GM19438 (cell line): ENCODE results near the gene NUDT14.

ENCODE experiments used
- ATAC-seq: cut with Tn5 transposase; IDR thresholded peaks from one replicate; pipeline ENCODE4 v1.9.1; 2021; ENCODE audit warnings: low read depth; ENCODE audit not compliant: unreplicated experiment

The NUDT14 gene

GRCh38 chr14:105178069-105178867, 2.8 kb downstream of the NUDT14 start:
- ATAC-seq = no peak

DNA sequence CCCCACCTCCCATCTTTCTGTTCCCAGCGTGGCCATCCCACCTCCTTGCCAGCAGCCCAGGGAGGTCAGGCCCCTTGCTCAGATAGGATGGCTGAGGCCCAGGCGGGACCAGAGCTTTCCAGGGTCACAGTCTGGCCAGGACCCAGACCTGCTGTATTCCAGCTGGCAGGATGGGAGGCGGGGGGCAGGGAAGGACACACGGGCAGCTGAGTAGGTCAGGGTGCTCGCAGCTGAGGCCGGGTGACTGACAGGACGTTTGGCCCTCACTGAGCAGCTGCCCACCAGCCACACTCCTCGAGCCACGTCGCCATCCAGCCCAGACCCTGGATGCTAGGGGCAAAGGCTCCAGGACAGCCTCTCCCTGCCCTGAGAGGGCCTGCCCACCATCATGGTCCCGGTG, 4.0 kb downstream of the NUDT14 start:
- ATAC-seq = no peak

- no peak for ATAC-seq
Observed at GRCh38 chr14:105176513-105176912, 4.6 kb downstream of the NUDT14 start.

DNA sequence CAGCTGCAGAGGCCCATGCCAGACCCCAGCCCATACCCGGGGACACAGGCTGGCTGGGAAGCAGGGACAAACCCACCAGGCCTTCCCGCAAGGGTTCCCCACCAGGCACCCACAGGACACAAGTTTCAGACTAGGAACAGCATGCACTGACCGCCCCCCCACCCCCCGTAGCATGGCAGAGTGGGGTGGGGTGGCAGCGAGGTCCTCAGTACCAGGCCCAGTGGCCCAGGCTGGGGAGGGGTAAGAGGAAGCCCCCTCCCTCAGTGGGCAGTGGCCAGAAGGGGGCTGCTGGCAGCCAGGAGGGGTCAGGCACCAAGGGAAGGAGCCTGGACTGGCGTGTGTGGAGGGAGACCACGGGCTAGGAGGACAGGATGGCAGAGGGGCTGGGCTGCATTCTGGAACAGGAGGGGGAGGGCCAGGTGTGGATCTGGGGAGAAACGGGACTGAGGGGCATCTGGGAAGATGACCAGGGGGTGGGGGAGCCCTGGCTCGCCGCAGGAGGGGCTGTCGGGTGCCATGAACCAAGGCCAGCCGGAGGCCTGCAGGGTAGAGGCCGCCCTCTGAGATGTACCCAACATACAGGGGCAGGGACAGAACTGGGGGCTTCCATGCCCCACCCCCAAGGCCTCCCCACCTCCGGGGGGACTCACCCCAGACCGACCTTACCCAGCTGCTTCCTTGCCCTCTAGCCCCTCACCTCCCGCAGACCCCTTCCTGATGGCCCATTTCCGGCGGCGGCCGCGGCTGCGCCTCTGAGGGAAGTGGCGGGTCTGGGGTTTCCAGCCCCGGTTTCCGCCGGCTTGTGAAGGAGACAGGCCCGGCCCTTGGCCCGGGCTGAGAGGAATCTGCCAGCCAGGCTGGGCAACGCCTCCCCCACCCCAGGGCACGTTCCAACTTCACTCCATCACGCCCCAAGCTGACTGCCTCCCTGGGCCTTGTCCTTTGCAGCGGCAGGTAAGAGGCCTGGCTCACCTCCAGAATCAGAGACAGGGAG, 6.9 kb downstream of the NUDT14 start:
- no peak for ATAC-seq

DNA sequence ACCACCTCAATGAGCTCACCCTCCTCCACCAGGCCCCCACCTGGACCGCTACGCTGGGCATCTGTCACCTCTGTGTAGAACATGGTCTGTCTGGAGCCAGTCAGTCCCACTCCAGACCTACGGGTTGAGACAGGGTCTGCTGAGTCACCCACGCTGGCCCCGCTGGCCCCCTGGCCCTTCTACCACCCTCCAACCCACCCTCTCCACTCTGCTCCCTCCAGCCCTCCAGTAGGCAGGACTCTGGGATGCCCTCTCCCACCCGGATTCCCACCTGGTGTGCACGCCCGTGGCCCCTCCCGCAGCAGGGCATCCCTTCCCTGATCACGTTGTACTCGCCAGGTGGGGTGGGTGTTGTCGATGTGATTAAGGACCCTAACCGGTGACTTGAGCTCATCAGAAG, 8.0 kb downstream of the NUDT14 start:
- ATAC-seq = no peak

DNA sequence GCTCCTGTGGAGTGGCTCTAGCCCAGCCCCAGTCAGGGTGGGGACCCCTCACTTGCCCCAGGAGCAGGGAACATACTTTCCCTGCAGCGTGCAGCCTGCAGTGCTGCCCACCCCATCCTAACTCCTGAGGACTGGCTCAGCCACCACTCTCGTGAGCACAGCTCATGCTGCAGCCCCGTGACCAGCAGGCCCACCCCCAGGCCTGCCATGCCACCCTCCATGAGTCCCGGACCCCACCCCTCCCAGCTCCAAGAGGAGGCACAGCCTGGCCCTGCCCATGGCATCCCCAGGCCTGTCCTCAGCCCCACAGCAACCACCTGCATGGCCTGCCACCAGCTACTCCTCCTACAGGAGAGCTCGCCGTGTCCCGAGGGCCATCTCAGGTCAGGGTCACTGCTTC, 8.6 kb downstream of the NUDT14 start:
- ATAC-seq = no peak

- no peak for ATAC-seq
Observed at GRCh38 chr14:105171004-105171673, 10.0 kb downstream of the NUDT14 start.

DNA sequence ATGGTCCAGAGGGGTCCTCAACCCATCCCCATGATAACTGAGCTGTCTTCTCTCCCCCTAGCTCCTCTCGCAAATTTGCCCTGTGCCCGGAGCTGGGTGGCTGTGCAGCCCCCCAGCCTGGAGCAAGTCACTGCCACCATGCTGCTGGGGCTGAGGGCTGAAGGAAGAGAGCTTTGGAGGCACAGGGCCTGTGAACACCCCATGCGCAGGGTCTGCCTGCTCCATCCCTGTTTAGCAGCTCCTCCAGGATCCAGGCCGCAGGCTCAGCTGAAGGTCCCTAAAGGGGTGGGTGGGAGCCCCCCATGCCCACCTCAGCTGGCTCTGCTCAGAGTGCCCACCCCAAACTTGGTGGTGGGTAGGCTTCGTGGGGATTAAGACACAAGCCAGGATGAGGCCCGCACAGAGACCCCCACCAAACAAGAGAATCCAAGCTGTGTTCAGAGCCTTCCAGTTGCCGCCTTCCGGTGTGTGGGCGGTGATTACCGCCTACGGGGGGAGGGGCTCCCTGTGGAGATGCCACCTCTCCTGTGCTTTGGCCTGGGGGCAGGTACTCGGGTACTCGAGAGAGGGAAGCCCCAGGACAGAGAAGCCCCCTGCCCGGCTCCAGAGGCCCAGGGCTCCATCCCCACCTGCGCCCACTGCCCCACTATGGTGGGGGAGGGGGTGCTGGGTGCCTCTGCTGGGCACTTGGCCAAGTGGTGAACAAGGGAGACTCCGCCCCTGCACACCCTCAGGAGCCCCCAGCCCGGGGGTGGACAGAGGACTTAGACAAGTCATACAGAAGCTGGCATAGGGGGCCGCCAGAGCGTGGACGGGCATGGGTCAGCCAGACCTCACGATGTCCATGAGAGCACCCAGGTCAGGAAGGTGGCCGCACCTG, 11.1 kb downstream of the NUDT14 start:
- ATAC-seq = no peak

GRCh38 chr14:105168979-105169507, 12.1 kb downstream of the NUDT14 start:
- no peak for ATAC-seq

DNA sequence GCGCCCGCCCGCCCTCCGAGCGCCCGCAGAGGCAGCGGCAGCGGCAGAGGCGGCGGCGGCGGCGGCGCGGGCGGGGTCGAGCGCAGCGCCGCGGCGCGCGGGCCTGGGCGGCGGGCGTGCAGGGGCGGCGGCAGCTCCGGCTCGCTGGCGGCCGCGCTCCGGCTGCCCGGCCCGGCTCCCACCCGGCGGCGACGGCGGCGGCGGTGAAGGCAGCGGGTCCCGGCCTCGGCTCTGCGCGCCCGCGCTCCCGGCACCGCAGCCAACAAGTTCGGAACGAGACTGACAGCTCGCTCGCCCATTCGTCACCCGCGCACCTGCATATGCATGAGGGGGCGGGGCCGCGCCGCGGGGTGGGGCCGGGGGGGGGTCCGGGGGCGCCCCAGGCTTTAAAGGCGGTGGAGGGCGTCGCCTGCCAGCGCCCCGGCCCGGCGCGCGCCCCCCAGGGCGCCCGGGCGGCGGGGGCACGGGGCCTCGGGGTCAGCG, 12.6 kb downstream of the NUDT14 start, which contains the start of gene JAG2:
Gene JAG2, minus strand, starts transcription at position 281 of the 483 bp plus-strand sequence. CDS start 356 bp downstream, outside the sequence.
- ATAC-seq = no peak

DNA sequence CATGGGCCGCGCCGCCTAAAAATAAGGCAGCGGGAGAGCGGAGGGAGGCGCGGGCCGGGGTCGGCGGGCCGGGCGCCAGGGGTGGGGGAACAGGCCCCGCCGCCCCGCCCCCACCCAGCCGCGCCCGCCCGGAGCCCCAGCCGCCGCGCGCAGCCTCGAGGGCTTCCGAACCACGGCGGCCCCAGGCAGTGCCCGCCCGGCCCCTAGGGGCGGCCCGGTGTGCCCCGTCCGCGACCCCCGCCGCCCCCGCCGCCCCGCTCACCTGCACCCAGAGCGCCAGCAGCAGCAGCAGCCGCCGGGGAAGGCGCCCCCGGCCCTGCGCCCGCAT, 13.1 kb downstream of the NUDT14 start:
- ATAC-seq = no peak

DNA sequence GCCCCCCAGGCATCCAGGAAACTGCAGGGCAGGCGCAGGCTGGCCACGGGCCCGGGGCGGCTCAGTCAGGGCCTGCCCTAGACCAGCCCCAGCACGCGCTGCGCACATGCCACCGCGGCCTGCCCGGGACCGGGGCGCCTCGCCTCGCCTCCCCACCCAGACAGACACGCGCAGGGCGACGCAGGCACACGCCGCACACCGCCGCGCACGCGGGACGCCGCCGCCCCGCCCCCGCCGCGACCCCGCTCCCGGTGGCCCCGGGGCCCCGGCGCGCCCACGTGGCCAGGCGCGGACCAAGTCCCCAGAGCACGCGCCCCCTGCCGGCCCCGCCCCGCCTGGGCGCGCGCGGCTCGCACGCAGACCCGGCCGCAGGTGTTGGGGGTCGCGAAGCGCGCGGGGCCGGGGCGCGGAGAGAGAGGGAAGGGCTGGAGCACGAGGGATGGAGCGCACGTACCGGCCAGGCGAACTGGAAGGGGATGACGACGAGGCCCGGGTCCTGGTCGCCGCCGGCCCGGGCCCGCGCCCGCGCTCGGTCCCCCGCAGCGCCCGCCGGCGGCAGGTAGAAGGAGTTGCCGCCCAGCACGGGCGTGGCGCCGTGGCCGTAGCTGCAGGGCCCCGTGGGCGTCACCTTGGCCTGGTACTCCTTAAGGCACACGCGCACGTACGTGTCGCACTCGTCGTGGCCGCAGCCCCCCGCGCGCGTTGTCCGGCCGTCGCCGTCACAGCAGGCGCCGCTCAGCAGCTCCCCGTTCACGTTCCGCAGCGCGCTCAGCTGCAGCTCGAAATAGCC, 13.6 kb downstream of the NUDT14 start:
- no peak for ATAC-seq

DNA sequence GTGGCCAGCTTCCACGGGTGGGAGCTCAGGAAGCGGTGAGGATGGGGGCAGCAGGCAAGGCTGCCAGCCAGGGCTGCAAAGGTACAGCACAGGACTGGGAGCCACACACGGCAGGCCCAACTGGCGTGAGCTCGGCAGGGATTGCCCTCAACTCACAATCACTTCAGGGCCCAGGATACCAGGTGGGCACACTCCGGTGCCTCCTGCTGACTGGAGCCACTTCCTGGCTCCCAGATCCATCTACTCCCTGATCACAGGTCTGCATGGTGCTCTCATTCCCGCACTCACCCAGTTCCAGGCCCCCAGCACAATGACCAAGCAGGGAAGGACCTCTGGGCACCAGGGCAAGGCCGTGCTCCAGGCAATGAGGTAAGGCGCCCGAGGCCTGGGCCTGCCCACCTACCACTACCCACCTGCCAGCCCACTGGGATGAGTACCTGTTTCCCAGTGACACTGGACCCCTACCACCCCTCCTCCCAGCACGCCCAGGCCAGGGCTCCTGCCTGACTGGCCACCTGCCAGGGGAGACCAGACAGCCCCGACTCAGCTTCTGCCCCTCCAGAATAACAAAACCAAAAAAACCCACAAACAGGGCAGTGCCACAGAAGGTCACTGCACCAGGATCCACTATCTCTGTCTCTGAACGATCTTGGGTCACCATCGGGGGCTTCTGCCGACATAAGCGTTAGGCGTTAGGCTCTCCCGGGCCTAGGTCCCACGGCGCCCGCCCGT, 14.4 kb downstream of the NUDT14 start:
- ATAC-seq = no peak

DNA sequence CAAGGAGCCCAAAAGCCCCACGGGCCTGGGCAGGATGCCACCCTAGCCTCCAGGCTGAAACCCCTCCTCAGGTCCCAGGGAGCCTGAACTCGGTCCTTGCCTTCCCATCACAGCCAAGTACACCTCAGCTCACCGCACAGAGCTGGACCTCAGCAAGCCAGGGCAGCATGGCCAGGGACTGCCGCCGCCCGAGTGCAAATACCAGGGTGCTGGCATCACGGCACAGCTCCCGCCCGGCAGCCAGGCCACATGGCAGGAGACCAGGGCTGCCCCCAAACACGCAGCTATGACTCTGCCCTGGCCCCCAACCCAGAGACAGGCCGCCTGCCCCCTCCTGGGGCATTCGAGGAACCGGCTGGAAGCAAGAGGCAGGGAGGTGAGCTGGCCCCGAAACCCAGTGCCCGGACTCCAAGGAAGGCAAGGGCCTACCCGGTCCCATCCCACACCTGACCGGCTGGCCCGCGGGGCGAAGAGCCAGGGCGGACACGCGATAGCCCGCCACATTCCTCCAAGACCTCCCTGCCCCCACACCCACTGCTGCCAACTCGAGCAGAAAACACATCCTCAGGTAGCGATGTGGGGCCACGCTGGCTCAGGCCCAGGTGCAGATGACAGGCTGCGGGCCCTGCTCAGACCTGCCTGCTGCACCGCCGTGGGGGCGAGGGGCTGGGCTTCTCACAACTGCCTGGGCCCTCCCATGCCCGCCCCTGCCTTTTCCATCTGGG, 15.2 kb downstream of the NUDT14 start:
- ATAC-seq = no peak

DNA sequence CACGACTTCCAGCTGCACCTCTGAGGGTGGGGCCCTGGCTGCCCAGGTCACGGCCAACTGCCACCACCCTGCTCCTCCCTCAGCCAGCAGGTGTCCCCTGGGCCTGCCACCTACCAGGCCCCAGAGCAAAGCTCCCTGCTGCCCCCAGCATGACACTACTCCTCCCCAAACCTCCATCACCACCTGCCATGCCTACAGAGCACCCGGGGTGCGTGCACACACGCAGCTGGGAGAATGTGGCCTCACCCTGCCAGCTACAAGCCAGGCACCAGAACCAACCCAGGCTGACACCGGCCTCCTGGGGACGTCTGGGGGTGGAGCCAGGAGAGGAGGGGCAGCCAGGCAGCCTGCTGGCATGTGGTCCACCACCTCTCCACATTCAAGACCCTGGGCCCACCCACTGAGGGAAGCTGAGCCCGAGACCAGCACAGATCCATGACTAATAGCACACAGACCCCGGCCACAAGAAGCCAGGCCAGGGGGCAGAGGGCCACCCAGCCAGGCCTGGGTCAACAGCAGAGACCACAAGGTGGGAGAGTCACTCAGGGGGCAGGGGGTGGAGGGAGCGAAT, 15.9 kb downstream of the NUDT14 start:
- ATAC-seq = no peak

GRCh38 chr14:105163040-105163742, 17.9 kb downstream of the NUDT14 start:
- ATAC-seq = no peak

DNA sequence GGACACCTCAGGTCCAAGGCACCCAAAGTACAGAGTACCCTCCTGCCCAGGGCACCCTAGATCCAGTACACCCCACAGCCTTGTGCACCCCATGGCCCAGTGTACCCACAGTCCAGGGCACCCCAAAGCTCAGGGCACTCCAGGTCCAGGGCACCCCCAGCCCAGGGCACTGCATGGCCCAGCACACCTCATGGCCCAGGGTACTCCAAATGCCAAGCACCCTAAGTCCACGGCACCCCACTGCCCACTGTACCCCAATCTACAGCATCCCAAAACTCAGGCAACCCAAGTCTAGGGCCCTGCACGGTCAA, 18.5 kb downstream of the NUDT14 start:
- no peak for ATAC-seq
